ENCODE results near the gene EDEM3.

- no peak for TF ChIP-seq POLR2AphosphoS5 (IDR thresholded peaks at IDR 0.05; ENCODE audit: borderline replicate concordance, low read depth, low read length)
- TF ChIP-seq EZH2 (IDR thresholded peaks at IDR 0.05), result no peak
- TF ChIP-seq FOXP2 (optimal IDR thresholded peaks at IDR 0.05; ENCODE audit: control extremely low read depth, extremely low read length, insufficient read depth), result no peak
These were observed 107.2 kb downstream of the EDEM3 start for GRCh38 chr1:184647471-184647870.

Data from SK-N-MC (cell line).